GM18951 (cell line): Measurements from ENCODE around the gene PRPH2.
A peak's percentile ranks its signal among the peaks of the same experiment; 100 is the strongest.
"Not testable (repeated sequence)": the region's sequence is repeated elsewhere in the genome, so short reads cannot be mapped to it uniquely, and the experiment has no call there.

ENCODE experiments used
- POLR2A ChIP-seq: IDR thresholded peaks from 4 replicates; pipeline ENCODE4 v1.6.1; 2011; ENCODE audit warnings: mild to moderate bottlenecking; ENCODE audit not compliant: insufficient read length, insufficient read depth; ENCODE audit errors: extremely low read depth
- in situ Hi-C: fragments of 300-500 bp; cut with MboI; formaldehyde crosslinking; loops from one replicate; pipeline ENCODE4 v1.12.0; 2022; ENCODE audit warnings: low sequenced_read_pairs, mixed read lengths, inconsistent platforms; ENCODE audit not compliant: unreplicated experiment

The PRPH2 gene

DNA sequence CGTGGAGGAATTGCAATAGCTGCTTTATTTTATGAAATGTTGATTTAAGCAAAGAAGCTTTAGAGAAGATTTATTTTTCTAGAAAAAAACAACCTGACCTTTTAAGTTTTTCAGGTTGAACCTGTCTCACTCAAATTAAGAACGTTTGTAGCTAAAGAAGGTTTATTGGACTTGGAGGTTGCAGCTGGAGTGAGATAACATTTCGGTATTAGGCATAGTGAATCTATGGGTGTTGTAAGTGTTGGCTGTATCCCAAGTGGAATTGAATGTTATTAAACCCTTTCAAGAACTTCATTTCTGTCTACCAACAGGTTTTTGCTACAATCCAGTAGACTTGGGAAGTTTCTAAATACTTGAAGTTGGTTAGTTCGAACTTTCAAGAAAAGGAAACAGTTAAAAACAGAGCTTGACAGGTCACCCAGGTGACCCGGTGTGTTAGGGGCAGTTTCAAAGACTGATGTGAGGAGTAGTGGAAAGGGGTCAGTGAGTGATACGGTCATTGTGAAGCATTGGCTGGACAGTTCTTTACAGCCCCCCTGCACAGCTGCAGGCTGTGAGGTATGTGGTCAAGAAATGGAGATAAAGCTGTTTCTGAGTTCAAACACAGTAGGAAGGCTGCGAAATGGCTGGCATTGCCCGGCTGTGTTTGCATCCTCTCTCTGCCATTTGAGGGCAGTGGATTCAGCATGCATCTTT is 26.0 kb upstream of the PRPH2 start:
- in situ Hi-C loops = no loop called here
- no peak for TF ChIP-seq POLR2A

- TF ChIP-seq POLR2A = peak; percentile 91
- in situ Hi-C loops = no loop called here
These were observed 24.3 kb upstream of the PRPH2 start for GRCh38 chr6:42746463-42747391.

DNA sequence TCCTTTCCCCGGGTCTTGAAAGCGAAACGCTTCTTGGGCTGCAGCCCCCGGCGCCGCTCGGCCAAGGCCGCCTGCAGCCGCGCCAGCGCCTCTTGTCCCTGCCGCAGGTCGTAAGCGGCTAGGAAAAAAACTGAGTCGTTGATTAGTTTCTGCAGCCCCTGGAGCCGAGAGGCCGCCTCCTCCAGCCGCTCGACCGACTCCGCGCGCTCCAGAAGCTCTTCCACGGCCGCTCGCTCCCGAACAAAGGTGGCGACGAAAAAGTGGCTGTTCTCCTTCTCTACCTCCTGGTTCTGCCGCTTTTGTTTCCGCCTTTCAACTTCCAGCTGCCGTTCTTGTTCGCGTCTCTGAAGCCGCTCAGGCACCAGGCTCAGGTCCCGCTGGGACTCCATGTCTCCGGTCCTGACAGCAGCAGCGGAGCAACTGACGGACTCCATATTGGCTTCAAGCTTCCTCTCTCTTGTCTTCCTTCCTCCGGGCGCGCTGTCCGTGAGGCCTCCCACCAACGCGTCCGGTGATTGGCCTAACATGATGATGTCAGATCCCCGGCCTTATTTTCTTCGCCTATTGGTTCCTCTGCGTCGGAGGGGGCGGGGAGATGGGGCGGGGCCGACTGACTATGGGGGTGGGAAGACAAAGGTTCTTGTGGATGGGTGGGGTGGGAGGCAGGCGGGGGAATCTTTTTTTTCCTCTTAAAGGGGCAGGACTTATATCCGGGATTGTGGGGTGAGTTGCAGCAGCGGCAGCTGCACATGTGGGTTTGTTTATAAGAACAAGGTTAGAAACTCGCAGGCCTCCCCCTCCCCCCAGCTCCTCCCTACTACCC is 23.5 kb upstream of the PRPH2 start, which contains the start of gene TBCC:
Gene TBCC (minus strand): TSS at position 464 of the 823 bp plus-strand sequence. CDS start 30 bp downstream, at position 434.
- in situ Hi-C loops = no loop called here
- peak; percentile 95 for TF ChIP-seq POLR2A

- no peak for TF ChIP-seq POLR2A
- in situ Hi-C loops = no loop called here
These were observed 22.8 kb upstream of the PRPH2 start for GRCh38 chr6:42745083-42745639.

GRCh38 chr6:42744351-42744893 is 22.0 kb upstream of the PRPH2 start:
- in situ Hi-C loops = no loop called here
- no peak for TF ChIP-seq POLR2A

DNA sequence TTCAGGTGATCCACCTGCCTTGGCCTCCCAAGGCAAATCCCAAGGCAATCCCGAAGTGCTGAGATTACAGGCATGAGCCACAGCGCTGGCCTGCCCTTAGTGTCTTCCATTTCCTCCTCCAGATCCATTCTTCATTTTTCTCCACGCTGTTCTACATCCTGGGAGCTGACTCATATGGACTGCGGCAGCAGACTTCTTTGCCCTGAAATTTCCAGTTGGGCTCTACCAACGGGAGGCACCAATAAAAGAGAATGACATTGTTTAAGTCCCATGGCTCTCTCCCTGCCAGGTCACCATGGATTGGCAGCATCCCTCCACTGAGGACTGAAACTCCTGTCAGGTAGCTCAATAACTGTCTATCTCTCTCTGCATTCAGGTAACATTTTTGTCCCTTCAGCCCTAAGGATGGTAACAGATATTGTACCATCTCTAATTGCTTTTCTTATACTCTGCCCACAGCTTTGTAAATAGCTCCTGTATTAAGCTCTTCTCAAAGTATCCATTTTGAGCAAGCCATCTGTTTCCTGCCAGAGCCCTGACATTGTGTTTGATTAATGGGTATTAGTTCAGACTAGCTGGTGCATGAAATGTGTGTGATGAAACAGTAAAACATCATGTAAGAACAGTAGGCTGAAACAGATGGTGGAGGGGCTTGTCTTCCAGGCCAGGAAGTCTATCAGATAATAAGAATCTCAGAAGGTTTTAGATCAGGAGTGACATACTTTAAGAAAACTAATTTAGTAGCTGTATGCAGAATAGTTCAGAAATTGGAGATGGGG is 19.9 kb upstream of the PRPH2 start:
- no peak for TF ChIP-seq POLR2A
- in situ Hi-C loops = no loop called here

DNA sequence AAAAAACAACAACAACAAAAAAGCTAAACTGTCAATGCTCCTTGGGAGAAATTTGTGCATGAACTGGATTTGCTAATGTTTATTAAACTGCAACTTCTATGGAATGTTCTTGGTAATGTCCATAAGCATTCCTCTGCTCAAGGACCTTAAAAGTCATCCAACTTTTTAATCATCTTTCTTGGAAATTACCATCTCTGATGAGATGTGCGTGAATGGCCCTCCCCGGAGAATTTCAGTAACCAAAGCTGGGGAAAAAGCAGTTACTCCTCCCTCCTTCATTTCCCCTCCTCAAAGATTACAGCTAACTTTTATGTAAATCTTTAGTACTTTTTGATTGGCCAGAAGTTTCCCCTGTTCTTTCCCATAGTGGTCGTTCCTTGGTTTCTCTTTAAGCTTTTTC is 18.3 kb upstream of the PRPH2 start:
- no peak for TF ChIP-seq POLR2A
- in situ Hi-C loops = no loop called here

GRCh38 chr6:42735976-42736375 is 13.6 kb upstream of the PRPH2 start:
- no peak for TF ChIP-seq POLR2A
- in situ Hi-C loops = no loop called here

DNA sequence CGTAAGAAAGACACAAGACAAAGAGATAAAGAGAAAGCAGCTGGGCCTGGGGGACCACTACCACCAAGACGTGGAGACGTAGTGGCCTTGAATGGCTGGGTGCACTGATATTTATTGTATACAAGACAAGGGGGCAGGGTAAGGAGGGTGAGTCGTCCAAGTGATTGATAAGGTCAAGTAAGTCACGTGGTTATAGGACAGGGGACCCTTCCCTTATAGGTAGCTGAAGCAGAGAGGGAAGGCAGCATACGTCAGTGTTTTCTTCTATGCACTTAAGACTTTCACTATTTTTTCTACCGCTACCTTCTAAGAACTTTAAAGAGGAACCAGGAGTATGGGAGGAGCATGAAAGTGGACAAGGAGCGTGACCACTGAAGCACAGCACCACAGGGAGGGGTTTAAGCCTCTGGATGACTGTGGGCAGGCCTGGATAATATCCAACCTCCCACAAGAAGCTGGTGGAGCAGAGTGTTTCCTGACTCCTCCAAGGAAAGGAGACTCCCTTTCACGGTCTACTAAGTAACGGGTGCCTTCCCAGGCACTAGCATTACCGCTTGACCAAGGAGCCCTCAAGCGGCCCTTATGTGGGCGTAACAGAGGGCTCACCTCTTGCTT is 11.6 kb upstream of the PRPH2 start:
- in situ Hi-C loops = not testable (repeated sequence)

DNA sequence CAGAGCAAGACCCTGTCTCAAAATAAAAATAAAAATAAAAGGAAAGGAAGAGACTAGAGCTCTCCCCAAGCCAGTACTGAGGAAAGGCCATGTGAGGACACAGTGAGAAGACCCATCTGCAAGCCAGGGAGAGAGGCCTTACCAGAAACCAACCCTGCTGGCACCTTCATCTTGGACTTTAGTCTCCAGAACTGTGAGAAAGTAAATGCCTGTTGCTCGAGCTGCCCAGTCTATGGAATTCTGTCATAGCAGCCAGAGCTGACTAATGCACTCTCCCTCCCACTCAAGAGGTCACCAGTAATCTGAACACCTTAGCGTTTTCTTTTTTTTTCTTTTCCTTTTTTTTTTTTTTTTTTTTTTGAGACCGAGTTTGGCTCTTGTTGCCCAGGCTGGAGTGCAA is 7.3 kb upstream of the PRPH2 start:
- TF ChIP-seq POLR2A = no peak
- in situ Hi-C loops = no loop called here

GRCh38 chr6:42727627-42728026 is 5.2 kb upstream of the PRPH2 start:
- no peak for TF ChIP-seq POLR2A
- in situ Hi-C loops = no loop called here
